Activated T-cell treated with anti-CD3 and anti-CD28 coated beads for 1 hour (primary cell): ENCODE measurements around the gene YPEL5.
"Not testable (repeated sequence)": the region's sequence is repeated elsewhere in the genome, so short reads cannot be mapped to it uniquely, and the experiment has no call there.

Source experiments
- DNase-seq: peaks from one replicate; pipeline ENCODE4 v3.0.0-alpha.2; 2020; ENCODE audit warnings: low read depth

YPEL5 gene

GRCh38 chr2:30139131-30139870 is 7.5 kb upstream of the YPEL5 start:
- no peak for DNase-seq

- DNase-seq, result no peak
These were observed 5.7 kb upstream of the YPEL5 start for GRCh38 chr2:30141136-30141535.

- no peak for DNase-seq
These were observed 2.5 kb upstream of the YPEL5 start for GRCh38 chr2:30144260-30144659.

- DNase-seq, result not testable (repeated sequence)
These were observed 1.9 kb upstream of the YPEL5 start for GRCh38 chr2:30144951-30145350.

- DNase-seq, result no peak
These were observed 926 bp upstream of the YPEL5 start for GRCh38 chr2:30145826-30146336.

GRCh38 chr2:30147196-30147714 is 448 bp downstream of the YPEL5 start:
- DNase-seq, result peak; percentile 11

- DNase-seq, result peak; percentile 72
These were observed 1.2 kb downstream of the YPEL5 start for GRCh38 chr2:30147715-30148610.

- DNase-seq, result no peak
These were observed 2.0 kb downstream of the YPEL5 start for GRCh38 chr2:30148850-30149249.

GRCh38 chr2:30149513-30149912 is 2.7 kb downstream of the YPEL5 start:
- no peak for DNase-seq

GRCh38 chr2:30149976-30150375 is 3.2 kb downstream of the YPEL5 start:
- DNase-seq, result no peak

- no peak for DNase-seq
These were observed 4.0 kb downstream of the YPEL5 start for GRCh38 chr2:30150786-30151185.

- DNase-seq, result no peak
These were observed 5.6 kb downstream of the YPEL5 start for GRCh38 chr2:30152385-30152784.

- DNase-seq, result no peak
These were observed 8.4 kb downstream of the YPEL5 start for GRCh38 chr2:30155202-30155601.

GRCh38 chr2:30155889-30156658 is 9.3 kb downstream of the YPEL5 start:
- no peak for DNase-seq

- DNase-seq, result no peak
These were observed 10.8 kb downstream of the YPEL5 start for GRCh38 chr2:30157616-30158015.

GRCh38 chr2:30159766-30160165 is 13.0 kb downstream of the YPEL5 start:
- no peak for DNase-seq

GRCh38 chr2:30161929-30162706 is 15.3 kb downstream of the YPEL5 start:
- no peak for DNase-seq

- no peak for DNase-seq
These were observed 16.0 kb downstream of the YPEL5 start for GRCh38 chr2:30162806-30163205.

GRCh38 chr2:30164131-30164925 is 17.5 kb downstream of the YPEL5 start:
- DNase-seq, result no peak

GRCh38 chr2:30165050-30165520 is 18.3 kb downstream of the YPEL5 start:
- peak; percentile 24 for DNase-seq
